Superior temporal gyrus (tissue), 1 donor: ENCODE data around the gene ZNF628.

Source experiments
- DNase-seq: peaks from one replicate; pipeline ENCODE4 v3.0.0-alpha.2; 2016; ENCODE audit errors: extremely low spot score

ZNF628 gene

GRCh38 chr19:55451163-55451964 is 25.1 kb upstream of the ZNF628 start:
- no peak for DNase-seq

- peak; percentile 47 for DNase-seq
These were observed 24.3 kb upstream of the ZNF628 start for GRCh38 chr19:55451965-55452748.

- peak; percentile 97 for DNase-seq
These were observed 23.6 kb upstream of the ZNF628 start for GRCh38 chr19:55452749-55453346.

- peak; percentile 15 for DNase-seq
These were observed 22.7 kb upstream of the ZNF628 start for GRCh38 chr19:55453511-55454260.

GRCh38 chr19:55454787-55455243 is 21.6 kb upstream of the ZNF628 start:
- DNase-seq: peak; percentile 78

GRCh38 chr19:55455576-55456235 is 20.7 kb upstream of the ZNF628 start:
- DNase-seq: no peak

- no peak for DNase-seq
These were observed 20.1 kb upstream of the ZNF628 start for GRCh38 chr19:55456347-55456746.

GRCh38 chr19:55457683-55458457 is 18.5 kb upstream of the ZNF628 start:
- no peak for DNase-seq

- no peak for DNase-seq
These were observed 16.9 kb upstream of the ZNF628 start for GRCh38 chr19:55459551-55459949.

GRCh38 chr19:55459950-55460657 is 16.3 kb upstream of the ZNF628 start:
- DNase-seq: peak; percentile 72

GRCh38 chr19:55460670-55461258 is 15.7 kb upstream of the ZNF628 start:
- DNase-seq: no peak

GRCh38 chr19:55461259-55461973 is 15.0 kb upstream of the ZNF628 start, which contains the start of gene ISOC2:
TSS of gene ISOC2 (minus strand) at chr19:55461642. CDS start at chr19:55456486, 5,156 bp downstream.
- DNase-seq: peak; percentile 98

GRCh38 chr19:55461974-55462626 is 14.3 kb upstream of the ZNF628 start:
- no peak for DNase-seq

GRCh38 chr19:55462722-55463121 is 13.7 kb upstream of the ZNF628 start:
- DNase-seq: no peak

- no peak for DNase-seq
These were observed 12.8 kb upstream of the ZNF628 start for GRCh38 chr19:55463583-55464031.

GRCh38 chr19:55464039-55464661 is 12.3 kb upstream of the ZNF628 start:
- no peak for DNase-seq

- DNase-seq: no peak
These were observed 11.8 kb upstream of the ZNF628 start, which contains the start of gene C19orf85 for GRCh38 chr19:55464662-55465054. TSS of gene C19orf85 (minus strand) at chr19:55464751. CDS start at chr19:55464554, 197 bp downstream.
